CD4-positive, alpha-beta T cell (primary cell): ENCODE results near the gene ASB16. TPM values are rescaled to one million over a fixed set of nuclear protein-coding genes. Genes with fewer than 3 reads are reported as not detected.
A peak's percentile ranks its signal among the peaks of the same experiment; 100 is the strongest.

ENCODE experiments used
- ATAC-seq: fragments of 200-7000 bp; cut with Tn5 transposase; one replicate; pipeline ENCODE4 v1.10.0; 2022; ENCODE audit warnings: mild to moderate bottlenecking; ENCODE audit not compliant: poor library complexity
- CTCF ChIA-PET: fragments of 350-600 bp; sonication (Branson Sonifier 250); formaldehyde crosslinking; loops from one replicate; lab custom pipeline; 2021; ENCODE audit warnings: antibody characterized with exemption, inconsistent platforms; lab: Charles Lee
- POLR2A ChIA-PET: fragments of 350-600 bp; sonication (Branson Sonifier 250); formaldehyde crosslinking; loops from one replicate; lab custom pipeline; 2021; ENCODE audit warnings: antibody characterized with exemption, inconsistent platforms; lab: Charles Lee
- DNase-seq, 14 experiments: peaks; one replicate each; pipeline ENCODE4 v3.0.0-alpha.2; 2013 to 2020; ENCODE audit warnings: mixed read lengths in 2 of 14
- H3K27ac ChIP-seq, 2 donors: one replicate each; pipeline versions ENCODE4 v1.5.1 to v1.7.0; 2013; ENCODE audit warnings: low read length in 2 of 2, low read depth in 1 of 2, mild to moderate bottlenecking in 1 of 2
- H3K27me3 ChIP-seq, 2 experiments: 1 replicate in 1 of 2; 2 replicates in 1 of 2; pipeline versions ENCODE4 v1.6.1 to v1.7.0; 2013; ENCODE audit warnings: low read length in 2 of 2, control low read depth in 1 of 2, mild to moderate bottlenecking in 1 of 2, moderate library complexity in 1 of 2; ENCODE audit not compliant: insufficient read depth in 2 of 2, control insufficient read depth in 1 of 2
- H3K36me3 ChIP-seq: one replicate; pipeline ENCODE4 v1.6.1; 2013; ENCODE audit warnings: low read length, control low read depth; ENCODE audit not compliant: insufficient read depth
- H3K4me1 ChIP-seq: one replicate; pipeline ENCODE4 v1.6.1; 2013; ENCODE audit warnings: low read length, control low read depth; ENCODE audit not compliant: insufficient read depth
- H3K4me3 ChIP-seq: one replicate; pipeline ENCODE4 v1.5.1; 2013; ENCODE audit warnings: mild to moderate bottlenecking, low read length, moderate library complexity
- H3K9me3 ChIP-seq, 2 experiments: 1 replicate in 1 of 2; 2 replicates in 1 of 2; pipeline versions ENCODE4 v1.6.1 to v1.7.0; 2013; ENCODE audit warnings: low read length in 2 of 2, mild to moderate bottlenecking in 2 of 2, control low read depth in 1 of 2, moderate library complexity in 1 of 2; ENCODE audit not compliant: control insufficient read depth in 1 of 2, insufficient read depth in 1 of 2
- H3K27ac Mint-ChIP-seq: one replicate; pipeline ENCODE4 v1.8.0; 2020; ENCODE audit warnings: mixed read lengths
- H3K27me3 Mint-ChIP-seq: one replicate; pipeline ENCODE4 v1.8.0; 2021; ENCODE audit warnings: mixed read lengths
- H3K36me3 Mint-ChIP-seq: one replicate; pipeline ENCODE4 v1.8.0; 2021; ENCODE audit warnings: low read depth, mixed read lengths
- H3K4me1 Mint-ChIP-seq: one replicate; pipeline ENCODE4 v1.8.0; 2021; ENCODE audit warnings: low read depth, mixed read lengths
- H3K4me3 Mint-ChIP-seq: one replicate; pipeline ENCODE4 v1.8.0; 2020; ENCODE audit warnings: mild to moderate bottlenecking, mixed read lengths
- H3K9me3 Mint-ChIP-seq: one replicate; pipeline ENCODE4 v1.8.0; 2020; ENCODE audit warnings: mixed read lengths
- intact Hi-C, 2 experiments: fragments of 100-400 bp; cut with DNase I in 1 of 2; cut with micrococcal nuclease in 1 of 2; formaldehyde crosslinking; loops; one replicate each; pipeline versions ENCODE4 v1.15.1 to v1.9.0; 2023 to 2025; cut with DNase I, micrococcal nuclease
- total RNA-seq, 174 experiments: library from RNA in 2 of 174; stranded (reverse) in 2 of 174; gene quantifications; one replicate each; pipeline ENCODE4 v1.2.3 and lab custom pipeline; 2021 to 2026
- TF ChIP-seq, protein P1 (sequence below): fragments of 200-600 bp; IDR thresholded peaks from one replicate; pipeline ENCODE4 v1.8.0; 2022; ENCODE audit warnings: antibody characterized with exemption, mild to moderate bottlenecking

The ASB16 gene
- total RNA-seq, 2 experiments from 2014 or later = 0.11 TPM; not detected in 1

DNA sequence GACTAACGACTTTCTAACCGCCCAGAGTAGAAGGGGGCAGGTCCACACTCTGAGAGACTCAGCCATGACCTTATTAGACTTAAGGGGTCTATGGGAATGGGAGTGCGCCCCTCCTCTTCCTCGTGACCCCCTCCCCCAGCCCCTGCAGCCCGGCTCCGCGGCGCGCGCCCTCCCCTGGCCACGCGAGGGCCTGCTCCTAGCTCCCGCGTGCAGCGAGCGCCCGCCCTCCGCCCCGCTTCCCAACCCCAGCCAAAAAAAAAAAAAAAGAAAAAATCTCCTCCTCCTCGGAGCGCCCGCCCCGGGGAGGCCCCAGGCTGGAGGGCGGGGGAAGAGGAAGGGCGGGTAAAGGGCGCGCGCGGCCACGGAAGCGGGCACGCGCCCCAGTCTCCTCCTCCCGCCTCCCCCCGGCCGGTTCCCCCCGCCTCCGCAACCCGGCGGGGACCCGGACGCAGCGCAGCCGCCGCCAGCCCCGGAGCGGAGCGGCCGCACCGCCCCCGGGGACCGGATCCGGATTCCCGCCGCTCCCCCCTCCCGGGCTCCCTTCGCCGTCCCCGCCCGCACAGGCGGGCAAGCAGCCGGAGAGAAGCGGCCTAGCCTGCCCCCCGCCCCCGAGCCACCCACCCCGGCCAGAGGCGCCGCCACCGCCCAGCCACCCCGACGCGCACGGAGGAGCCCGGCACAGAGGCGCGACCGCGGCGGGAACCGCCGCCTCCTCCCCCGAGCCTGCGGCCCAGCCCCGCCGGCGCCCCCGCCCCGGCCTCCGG is 48.0 kb downstream of the ASB16 start:
- Mint-ChIP-seq H3K36me3 (peaks cover 65% of the 10 kb centered on the region), H3K27ac (peak overlapping the region; percentile 86), H3K4me1 (peaks cover 58% of the 10 kb centered on the region), H3K9me3 (no peaks in the 10 kb centered on the region), H3K27me3 (no peaks in the 10 kb centered on the region), H3K4me3 (peak overlapping the region; percentile 84)
- peak; percentile 77 to 96 (median 88) for DNase-seq
- peak; percentile 41 for ATAC-seq
- POLR2A ChIA-PET = interaction anchor here (0.6 to 10.5 kb wide), 13 partner anchors 7 to 136 kb away, joined by 3 to 181 read pairs (median 34); partner anchors contain the start of genes ATXN7L3, GRN, HDAC5 and RUNDC3A
- Histone ChIP-seq H3K9me3 (no peaks in the 10 kb centered on the region), H3K27me3 (no peaks in the 10 kb centered on the region), H3K27ac (peak overlapping the region; percentile 62 to 66), H3K36me3 (peaks cover 29% of the 10 kb centered on the region), H3K4me3 (peak overlapping the region; percentile 71), H3K4me1 (peaks cover 64% of the 10 kb centered on the region)
- intact Hi-C loops = loop anchor here (1.0 to 2.0 kb wide), 2 partner anchors 8 to 20 kb away; partner anchors contain the start of gene ATXN7L3 (in 1 of the 2)
- CTCF ChIA-PET = interaction anchor here (0.8 to 2.5 kb wide), 11 partner anchors 9 to 133 kb away, joined by 3 to 30 read pairs (median 7); partner anchors contain the start of genes GRN, HDAC5, SLC25A39 and TMUB2
- TF ChIP-seq, protein P1, sequence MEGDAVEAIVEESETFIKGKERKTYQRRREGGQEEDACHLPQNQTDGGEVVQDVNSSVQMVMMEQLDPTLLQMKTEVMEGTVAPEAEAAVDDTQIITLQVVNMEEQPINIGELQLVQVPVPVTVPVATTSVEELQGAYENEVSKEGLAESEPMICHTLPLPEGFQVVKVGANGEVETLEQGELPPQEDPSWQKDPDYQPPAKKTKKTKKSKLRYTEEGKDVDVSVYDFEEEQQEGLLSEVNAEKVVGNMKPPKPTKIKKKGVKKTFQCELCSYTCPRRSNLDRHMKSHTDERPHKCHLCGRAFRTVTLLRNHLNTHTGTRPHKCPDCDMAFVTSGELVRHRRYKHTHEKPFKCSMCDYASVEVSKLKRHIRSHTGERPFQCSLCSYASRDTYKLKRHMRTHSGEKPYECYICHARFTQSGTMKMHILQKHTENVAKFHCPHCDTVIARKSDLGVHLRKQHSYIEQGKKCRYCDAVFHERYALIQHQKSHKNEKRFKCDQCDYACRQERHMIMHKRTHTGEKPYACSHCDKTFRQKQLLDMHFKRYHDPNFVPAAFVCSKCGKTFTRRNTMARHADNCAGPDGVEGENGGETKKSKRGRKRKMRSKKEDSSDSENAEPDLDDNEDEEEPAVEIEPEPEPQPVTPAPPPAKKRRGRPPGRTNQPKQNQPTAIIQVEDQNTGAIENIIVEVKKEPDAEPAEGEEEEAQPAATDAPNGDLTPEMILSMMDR = peak; percentile 76

DNA sequence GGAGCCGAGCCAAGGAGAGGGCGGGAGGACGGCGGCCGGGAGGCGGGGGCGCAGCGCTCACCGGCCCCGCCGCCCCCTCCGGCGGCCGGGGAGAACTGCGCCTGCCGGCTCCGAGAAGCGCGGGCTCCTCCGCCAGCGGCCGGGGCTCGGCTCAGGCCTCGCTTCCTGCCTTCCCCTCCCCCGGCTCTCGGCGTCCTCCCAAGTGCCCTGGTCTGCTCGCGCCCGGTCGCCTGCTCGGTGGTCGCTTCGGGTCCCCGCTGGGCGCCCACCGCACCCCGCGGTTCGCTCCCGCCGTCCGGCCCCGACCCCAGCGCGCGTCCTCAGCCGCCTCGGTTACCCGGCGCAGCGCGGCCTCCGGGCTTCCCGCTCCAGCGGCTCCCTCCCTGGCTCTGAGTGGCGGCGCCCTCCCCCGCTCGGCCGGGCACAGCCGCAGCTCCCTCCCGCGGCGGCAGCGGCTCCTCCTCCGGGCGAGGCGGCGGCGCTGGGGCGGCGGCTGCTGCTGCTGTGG is 48.7 kb downstream of the ASB16 start:
- ChIA-PET CTCF (interaction anchor here (0.6 to 2.5 kb wide), 8 partner anchors 9 to 126 kb away, joined by 3 to 30 read pairs (median 4); partner anchors contain the start of genes GRN, SLC25A39 and TMUB2), POLR2A (interaction anchor here (0.8 to 10.5 kb wide), 13 partner anchors 8 to 933 kb away, joined by 3 to 181 read pairs (median 34); partner anchors contain the start of genes ATXN7L3, GRN, HDAC5 and HEXIM1)
- peaks cover 22% of the 10 kb centered on the region for H3K36me3 ChIP-seq
- peaks cover 57% of the 10 kb centered on the region for H3K4me1 ChIP-seq
- peaks cover 59% of the 10 kb centered on the region for H3K36me3 Mint-ChIP-seq
- no peaks in the 10 kb centered on the region for H3K27me3 ChIP-seq
- DNase-seq (peak in 12 of 14 experiments; percentile 51 to 91 (median 69)), ATAC-seq (peak; percentile 51)
- no peak overlapping the region for H3K27ac Mint-ChIP-seq
- peak overlapping the region in 1 of 2 donors; percentile 77 for H3K27ac ChIP-seq
- intact Hi-C loops = loop anchor here in 1 of 2 experiments (2.0 kb wide), 1 partner anchor 20 kb away; the partner anchor contains the start of gene ATXN7L3
- H3K4me3 ChIP-seq = peak overlapping the region; percentile 22
- H3K4me3 Mint-ChIP-seq = peak overlapping the region; percentile 45
- H3K9me3 Mint-ChIP-seq = no peaks in the 10 kb centered on the region
- H3K27me3 Mint-ChIP-seq = no peaks in the 10 kb centered on the region
- H3K4me1 Mint-ChIP-seq = peaks cover 52% of the 10 kb centered on the region
- H3K9me3 ChIP-seq = no peaks in the 10 kb centered on the region
- TF ChIP-seq, protein P1 = peak; percentile 0

GRCh38 chr17:44219616-44220212 is 49.2 kb downstream of the ASB16 start, which contains the start of gene UBTF:
Gene UBTF (minus strand): TSS chr17:44219675. CDS start chr17:44218229, 1,446 bp downstream.
- H3K4me1 Mint-ChIP-seq = peaks cover 47% of the 10 kb centered on the region
- H3K9me3 ChIP-seq = no peaks in the 10 kb centered on the region
- H3K27ac Mint-ChIP-seq = peak within 1 kb of the TSS; percentile 92

More at GRCh38 chr17:44219616-44220212, 49.2 kb downstream of the ASB16 start, which contains the start of gene UBTF:
- H3K27me3 ChIP-seq = no peaks in the 10 kb centered on the region
- H3K4me3 Mint-ChIP-seq = peak within 1 kb of the TSS; percentile 97
- TF ChIP-seq, protein P1 = no peak
- H3K27ac ChIP-seq = peak within 1 kb of the TSS; percentile 73 to 91
- POLR2A ChIA-PET = interaction anchor here (0.7 to 10.5 kb wide), 17 partner anchors 8 to 932 kb away, joined by 3 to 181 read pairs (median 12); partner anchors contain the start of genes ATXN7L3, GRN, HDAC5 and HEXIM1
- H3K27me3 Mint-ChIP-seq = no peaks in the 10 kb centered on the region
- intact Hi-C loops = loop anchor here in 1 of 2 experiments (2.0 kb wide), 3 partner anchors 21 to 105 kb away; partner anchors contain the start of genes ATXN7L3 and SLC25A39
- H3K9me3 Mint-ChIP-seq = no peaks in the 10 kb centered on the region
- ATAC-seq = peak; percentile 41
- peaks cover 53% of the 10 kb centered on the region for H3K36me3 Mint-ChIP-seq
- H3K4me3 ChIP-seq = peak within 1 kb of the TSS; percentile 86
- DNase-seq = peak in 13 of 14 experiments; percentile 59 to 92 (median 78)
- CTCF ChIA-PET = interaction anchor here (0.6 to 2.5 kb wide), 8 partner anchors 10 to 126 kb away, joined by 3 to 30 read pairs (median 4); partner anchors contain the start of genes GRN, SLC25A39 and TMUB2
- peaks cover 17% of the 10 kb centered on the region for H3K36me3 ChIP-seq
- H3K4me1 ChIP-seq = peaks cover 52% of the 10 kb centered on the region
